NCI-H2029 (cell line): ENCODE results near the gene SERINC2.
"Not testable (repeated sequence)": the region's sequence is repeated elsewhere in the genome, so short reads cannot be mapped to it uniquely, and the experiment has no call there.

Experiments used
- DNase-seq: peaks from one replicate; lab custom pipeline; 2025; lab: John Stamatoyannopoulos, UW

Gene SERINC2

GRCh38 chr1:31383967-31384366 lies 29.0 kb upstream of the SERINC2 start:
- no peak for DNase-seq

GRCh38 chr1:31386576-31387243 lies 26.3 kb upstream of the SERINC2 start:
- DNase-seq, result not testable (repeated sequence)

GRCh38 chr1:31387612-31388011 lies 25.4 kb upstream of the SERINC2 start:
- DNase-seq, result no peak

- no peak for DNase-seq
Observed at GRCh38 chr1:31389616-31390015, 23.4 kb upstream of the SERINC2 start.

- no peak for DNase-seq
Observed at GRCh38 chr1:31390071-31390470, 22.9 kb upstream of the SERINC2 start.

- DNase-seq, result no peak
Observed at GRCh38 chr1:31393463-31393862, 19.6 kb upstream of the SERINC2 start.

- peak; percentile 95 for DNase-seq
Observed at GRCh38 chr1:31394584-31395193, 18.3 kb upstream of the SERINC2 start.

- no peak for DNase-seq
Observed at GRCh38 chr1:31396633-31397351, 16.2 kb upstream of the SERINC2 start.

- no peak for DNase-seq
Observed at GRCh38 chr1:31397360-31398095, 15.5 kb upstream of the SERINC2 start.

GRCh38 chr1:31398246-31398645 lies 14.8 kb upstream of the SERINC2 start:
- no peak for DNase-seq

GRCh38 chr1:31399976-31400375 lies 13.0 kb upstream of the SERINC2 start:
- no peak for DNase-seq

- no peak for DNase-seq
Observed at GRCh38 chr1:31400393-31400792, 12.6 kb upstream of the SERINC2 start.

- no peak for DNase-seq
Observed at GRCh38 chr1:31401241-31401640, 11.8 kb upstream of the SERINC2 start.

- no peak for DNase-seq
Observed at GRCh38 chr1:31405578-31406245, 7.3 kb upstream of the SERINC2 start.

- DNase-seq, result no peak
Observed at GRCh38 chr1:31407029-31407626, 5.9 kb upstream of the SERINC2 start.

GRCh38 chr1:31408788-31409318 lies 4.2 kb upstream of the SERINC2 start:
- no peak for DNase-seq

- DNase-seq, result no peak
Observed at GRCh38 chr1:31409946-31410858, 2.8 kb upstream of the SERINC2 start.

GRCh38 chr1:31410871-31411270 lies 2.1 kb upstream of the SERINC2 start:
- DNase-seq, result no peak

- DNase-seq, result no peak
Observed at GRCh38 chr1:31412205-31412604, 808 bp upstream of the SERINC2 start.

- peak; percentile 32 for DNase-seq
Observed at GRCh38 chr1:31413405-31414001, 490 bp downstream of the SERINC2 start.
